Transverse colon (tissue), 4 donors: Measurements from ENCODE around the gene CEACAM21. TPM values are rescaled to one million over a fixed set of nuclear protein-coding genes. Genes with fewer than 3 reads are reported as not detected.

Experiments used
- DNase-seq: peaks from one replicate; pipeline ENCODE4 v3.0.0-alpha.2; 2019
- H3K27ac ChIP-seq, 4 donors: fragments of 200-600 bp; sonication (generic); 2 replicates each; pipeline ENCODE4 v1.5.1; 2016 to 2018; ENCODE audit warnings: inconsistent platforms in 4 of 4
- H3K27me3 ChIP-seq: fragments of 200-600 bp; sonication (generic); 2 replicates; pipeline ENCODE4 v1.5.1; 2017; ENCODE audit warnings: inconsistent platforms
- H3K36me3 ChIP-seq, 4 donors: fragments of 200-600 bp; sonication (generic); 2 replicates each; pipeline ENCODE4 v1.5.1; 2017 to 2019; ENCODE audit warnings: inconsistent platforms in 4 of 4
- H3K4me1 ChIP-seq, 4 donors: fragments of 200-600 bp; sonication (generic); 2 replicates each; pipeline ENCODE4 v1.5.1; 2017 to 2020; ENCODE audit warnings: inconsistent platforms in 4 of 4
- H3K4me3 ChIP-seq, 4 donors: fragments of 200-600 bp; sonication (generic); 1 replicate in 1 of 4; 2 replicates in 3 of 4; pipeline versions ENCODE4 v1.5.1 to v1.6.1; 2017 to 2019; ENCODE audit warnings: inconsistent platforms in 4 of 4
- H3K9me3 ChIP-seq, 2 donors: fragments of 200-600 bp; sonication (generic); 2 replicates each; pipeline ENCODE4 v1.5.1; 2017 to 2019; ENCODE audit warnings: inconsistent platforms in 2 of 2
- EP300 ChIP-seq: sonication (generic); formaldehyde crosslinking; IDR thresholded peaks from one replicate; pipeline ENCODE4 v1.6.1; 2017; ENCODE audit warnings: antibody characterized with exemption, low read depth
- POLR2A ChIP-seq: fragments of 450-650 bp; IDR thresholded peaks from one replicate; pipeline ENCODE4 v1.6.1; 2016; ENCODE audit warnings: antibody characterized with exemption, mild to moderate bottlenecking, moderate library complexity
- POLR2AphosphoS5 ChIP-seq, 3 donors: sonication (generic); formaldehyde crosslinking; IDR thresholded peaks; one replicate each; pipeline ENCODE4 v1.6.1; 2016; ENCODE audit warnings: antibody characterized with exemption in 3 of 3
- WGBS, 2 donors: methylation state at CpG; one replicate each; pipeline ENCODE4 v1.1.5; 2018; ENCODE audit warnings: low coverage in 1 of 2; 5-methylcytosine and 5-hydroxymethylcytosine counted together
- in situ Hi-C, 4 donors: fragments of 200-750 bp; cut with MboI; loops; one replicate each; pipeline versions ENCODE4 v1.15.0 to v1.15.1; 2017; ENCODE audit warnings: low sequenced_read_pairs in 3 of 4, low pct_ligation_motif_present in 1 of 4, low pct_unique_long_range_greater_than_20kb in 1 of 4
- intact Hi-C: fragments of 100-400 bp; cut with DNase I; formaldehyde crosslinking; loops from one replicate; pipeline ENCODE4 v1.15.1; 2023; ENCODE audit warnings: low total_unique reads
- total RNA-seq, 4 donors: library from RNA; depleted of rRNA; stranded (reverse); fragments of >200 nt; gene quantifications; one replicate each; pipeline ENCODE4 v1.1.0, GENCODE V29; 2016
- TF ChIP-seq, protein P1 (sequence below), 5 experiments: fragments of 200-600 bp in 3 of 5; fragments of 450-650 bp in 2 of 5; sonication (generic) in 3 of 5; IDR thresholded peaks; 1 replicate in 2 of 5; 2 replicates in 3 of 5; pipeline ENCODE4 v1.5.1; 2016 to 2017; ENCODE audit warnings: antibody characterized with exemption in 5 of 5, inconsistent platforms in 3 of 5, mild to moderate bottlenecking in 2 of 5, moderate library complexity in 1 of 5

The CEACAM21 gene
- total RNA-seq, 4 donors from 2014 or later = 0.41 to 1.1 (median 0.95) TPM; not detected in 1

DNA sequence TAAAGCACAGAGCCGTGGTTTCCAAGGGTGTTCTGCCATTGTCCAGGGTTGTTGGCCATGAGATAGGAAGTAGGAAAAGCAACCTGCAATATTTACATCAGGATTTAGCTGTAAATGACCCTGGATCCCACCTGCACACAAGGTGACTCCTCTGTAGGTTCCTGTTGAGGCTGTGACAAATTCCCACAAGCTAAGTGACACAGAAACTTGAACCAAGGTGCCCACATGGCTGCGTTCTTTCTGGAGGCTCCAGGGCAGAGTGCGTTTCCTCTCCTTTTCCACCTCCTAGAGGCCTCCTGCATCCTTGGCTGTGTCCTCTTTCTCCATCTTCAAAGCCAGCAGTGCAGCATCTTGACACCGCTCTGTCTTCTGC, 11.9 kb downstream of the CEACAM21 start:
- intact Hi-C loops (no loop called here), in situ Hi-C loops (no loop called here)
- H3K27me3 ChIP-seq = peaks cover 6% of the 10 kb centered on the region
- H3K36me3 ChIP-seq = no peaks in the 10 kb centered on the region
- TF ChIP-seq POLR2A (no peak), EP300 (no peak), POLR2AphosphoS5 (IDR thresholded peaks at IDR 0.05) (no peak)
- TF ChIP-seq, protein P1, sequence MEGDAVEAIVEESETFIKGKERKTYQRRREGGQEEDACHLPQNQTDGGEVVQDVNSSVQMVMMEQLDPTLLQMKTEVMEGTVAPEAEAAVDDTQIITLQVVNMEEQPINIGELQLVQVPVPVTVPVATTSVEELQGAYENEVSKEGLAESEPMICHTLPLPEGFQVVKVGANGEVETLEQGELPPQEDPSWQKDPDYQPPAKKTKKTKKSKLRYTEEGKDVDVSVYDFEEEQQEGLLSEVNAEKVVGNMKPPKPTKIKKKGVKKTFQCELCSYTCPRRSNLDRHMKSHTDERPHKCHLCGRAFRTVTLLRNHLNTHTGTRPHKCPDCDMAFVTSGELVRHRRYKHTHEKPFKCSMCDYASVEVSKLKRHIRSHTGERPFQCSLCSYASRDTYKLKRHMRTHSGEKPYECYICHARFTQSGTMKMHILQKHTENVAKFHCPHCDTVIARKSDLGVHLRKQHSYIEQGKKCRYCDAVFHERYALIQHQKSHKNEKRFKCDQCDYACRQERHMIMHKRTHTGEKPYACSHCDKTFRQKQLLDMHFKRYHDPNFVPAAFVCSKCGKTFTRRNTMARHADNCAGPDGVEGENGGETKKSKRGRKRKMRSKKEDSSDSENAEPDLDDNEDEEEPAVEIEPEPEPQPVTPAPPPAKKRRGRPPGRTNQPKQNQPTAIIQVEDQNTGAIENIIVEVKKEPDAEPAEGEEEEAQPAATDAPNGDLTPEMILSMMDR (IDR thresholded peaks at IDR 0.05) = no peak
- peaks cover 0 to 5% of the 10 kb centered on the region in 2 donors for H3K9me3 ChIP-seq
- H3K4me3 ChIP-seq = no peak overlapping the region
- no peak overlapping the region for H3K27ac ChIP-seq
- no peak for DNase-seq
- 76 to 90% methylated on average over 2 to 4 of the region's 4 CpGs for WGBS, 2 donors
- H3K4me1 ChIP-seq = no peaks in the 10 kb centered on the region

DNA sequence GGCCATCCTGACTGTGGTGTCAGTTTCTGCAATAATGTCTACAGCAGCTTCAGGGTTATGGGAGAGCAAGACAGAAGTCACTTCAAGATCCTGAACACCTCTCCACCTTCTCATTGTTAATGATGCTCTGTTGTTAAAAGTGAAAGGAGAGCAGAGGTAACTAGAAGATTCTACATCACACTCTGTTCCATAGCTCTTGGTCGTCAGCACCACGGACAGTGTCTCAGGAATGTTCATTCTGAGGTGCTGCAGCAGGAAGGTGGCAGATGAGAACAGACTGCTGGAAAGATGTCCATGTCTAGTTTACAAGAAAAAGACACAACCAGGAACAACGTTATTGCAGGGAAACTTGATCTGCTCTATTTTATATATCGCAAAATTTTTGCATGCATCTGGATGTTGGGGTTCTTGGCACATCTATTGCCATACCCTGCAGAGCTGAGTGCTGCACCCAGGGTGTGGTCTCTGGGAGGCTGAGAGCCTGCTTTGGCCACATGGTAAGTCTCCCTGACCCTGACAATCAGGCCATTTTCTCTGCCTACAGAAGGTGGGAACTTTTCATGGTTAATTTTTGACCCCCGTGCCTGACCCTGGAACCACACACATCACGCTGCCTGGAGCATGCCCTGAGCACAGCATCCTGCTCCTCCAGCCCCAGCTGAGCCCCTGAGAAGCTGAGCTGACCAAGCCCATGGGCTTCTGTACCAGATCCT, 12.7 kb downstream of the CEACAM21 start:
- Histone ChIP-seq H3K4me3 (no peak overlapping the region), H3K9me3 (no peaks in the 10 kb centered on the region), H3K27me3 (peaks cover 6% of the 10 kb centered on the region), H3K27ac (no peak overlapping the region), H3K4me1 (no peaks in the 10 kb centered on the region), H3K36me3 (no peaks in the 10 kb centered on the region)
- 27 to 38% methylated on average over 2 to 6 of the region's 6 CpGs for WGBS, 2 donors
- no peak for TF ChIP-seq EP300
- no peak for TF ChIP-seq POLR2A
- TF ChIP-seq, protein P1 (IDR thresholded peaks at IDR 0.05) = no peak
- no peak for TF ChIP-seq POLR2AphosphoS5 (IDR thresholded peaks at IDR 0.05)
- intact Hi-C loops (no loop called here), in situ Hi-C loops (no loop called here)
- no peak for DNase-seq

DNA sequence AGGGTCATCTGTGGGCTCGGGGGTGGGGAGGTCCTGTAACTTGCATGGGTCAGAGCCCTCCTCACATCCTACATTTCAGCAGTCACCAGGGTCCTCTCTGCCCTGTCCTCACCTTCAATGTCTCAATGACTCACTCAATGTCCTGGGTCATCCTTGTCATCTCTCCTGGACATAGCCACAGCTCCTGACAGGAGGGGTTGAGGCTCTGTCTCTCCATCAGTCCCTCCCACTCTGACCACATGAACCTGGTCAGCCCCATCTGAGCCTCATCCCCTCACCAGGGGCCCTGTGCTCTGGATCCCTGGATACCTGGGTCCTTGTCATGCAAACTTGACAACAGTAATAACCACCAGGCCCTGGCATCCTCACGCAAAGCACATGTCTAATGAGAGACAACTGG, 13.4 kb downstream of the CEACAM21 start:
- Histone ChIP-seq H3K4me3 (no peak overlapping the region), H3K27ac (no peak overlapping the region), H3K4me1 (no peaks in the 10 kb centered on the region), H3K9me3 (no peaks in the 10 kb centered on the region), H3K27me3 (peaks cover 11% of the 10 kb centered on the region), H3K36me3 (no peaks in the 10 kb centered on the region)
- in situ Hi-C loops = no loop called here
- 49% methylated on average over 2 of the region's 2 CpGs; no CpG with 5 or more reads in 1 of the 2 donors for WGBS, 2 donors
- no peak for DNase-seq
- intact Hi-C loops = no loop called here
- TF ChIP-seq EP300 (no peak), POLR2AphosphoS5 (IDR thresholded peaks at IDR 0.05) (no peak), POLR2A (no peak)
- TF ChIP-seq, protein P1 (IDR thresholded peaks at IDR 0.05) = no peak

DNA sequence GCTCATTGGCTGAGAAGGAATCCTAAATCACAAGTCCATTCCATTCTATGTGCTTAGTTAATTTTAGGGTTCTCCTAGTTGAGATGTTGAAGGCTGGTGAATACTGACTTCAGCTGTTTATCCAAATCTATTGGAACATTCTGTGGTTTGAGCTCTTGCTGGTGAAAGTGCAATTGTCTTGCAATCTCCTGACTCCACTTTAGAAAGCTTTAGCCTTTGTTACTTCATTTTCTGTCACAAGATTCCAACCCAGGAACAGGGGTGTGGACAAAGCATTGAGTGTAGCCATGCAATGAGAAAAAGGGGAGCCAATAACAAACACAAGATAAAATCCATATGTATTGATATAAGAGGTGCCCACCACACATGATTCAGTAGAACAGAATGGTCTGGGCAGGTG, 15.0 kb downstream of the CEACAM21 start:
- in situ Hi-C loops = no loop called here
- no peaks in the 10 kb centered on the region for H3K36me3 ChIP-seq
- no peak overlapping the region for H3K27ac ChIP-seq
- no peaks in the 10 kb centered on the region for H3K9me3 ChIP-seq
- H3K4me1 ChIP-seq = no peaks in the 10 kb centered on the region
- intact Hi-C loops = no loop called here
- H3K4me3 ChIP-seq = no peak overlapping the region
- DNase-seq = no peak
- peaks cover 11% of the 10 kb centered on the region for H3K27me3 ChIP-seq
- no peak for TF ChIP-seq EP300
- TF ChIP-seq, protein P1 (IDR thresholded peaks at IDR 0.05) = no peak
- no peak for TF ChIP-seq POLR2AphosphoS5 (IDR thresholded peaks at IDR 0.05)
- TF ChIP-seq POLR2A = no peak
